CD4-positive, alpha-beta T cell (primary cell): Measurements from ENCODE around the gene ELF2. TPM values are rescaled to one million over a fixed set of nuclear protein-coding genes. Genes with fewer than 3 reads are reported as not detected.
"Not testable (repeated sequence)": the region's sequence is repeated elsewhere in the genome, so short reads cannot be mapped to it uniquely, and the experiment has no call there.

Source experiments
- ATAC-seq: fragments of 200-7000 bp; cut with Tn5 transposase; one replicate; pipeline ENCODE4 v1.10.0; 2022; ENCODE audit warnings: mild to moderate bottlenecking; ENCODE audit not compliant: poor library complexity
- CTCF ChIA-PET: fragments of 350-600 bp; sonication (Branson Sonifier 250); formaldehyde crosslinking; loops from one replicate; lab custom pipeline; 2021; ENCODE audit warnings: antibody characterized with exemption, inconsistent platforms; lab: Charles Lee
- POLR2A ChIA-PET: fragments of 350-600 bp; sonication (Branson Sonifier 250); formaldehyde crosslinking; loops from one replicate; lab custom pipeline; 2021; ENCODE audit warnings: antibody characterized with exemption, inconsistent platforms; lab: Charles Lee
- DNase-seq, 14 experiments: peaks; one replicate each; pipeline ENCODE4 v3.0.0-alpha.2; 2013 to 2020; ENCODE audit warnings: mixed read lengths in 2 of 14
- H3K27ac ChIP-seq, 2 donors: one replicate each; pipeline versions ENCODE4 v1.5.1 to v1.7.0; 2013; ENCODE audit warnings: low read length in 2 of 2, low read depth in 1 of 2, mild to moderate bottlenecking in 1 of 2
- H3K27me3 ChIP-seq, 2 experiments: 1 replicate in 1 of 2; 2 replicates in 1 of 2; pipeline versions ENCODE4 v1.6.1 to v1.7.0; 2013; ENCODE audit warnings: low read length in 2 of 2, control low read depth in 1 of 2, mild to moderate bottlenecking in 1 of 2, moderate library complexity in 1 of 2; ENCODE audit not compliant: insufficient read depth in 2 of 2, control insufficient read depth in 1 of 2
- H3K36me3 ChIP-seq: one replicate; pipeline ENCODE4 v1.6.1; 2013; ENCODE audit warnings: low read length, control low read depth; ENCODE audit not compliant: insufficient read depth
- H3K4me1 ChIP-seq: one replicate; pipeline ENCODE4 v1.6.1; 2013; ENCODE audit warnings: low read length, control low read depth; ENCODE audit not compliant: insufficient read depth
- H3K4me3 ChIP-seq: one replicate; pipeline ENCODE4 v1.5.1; 2013; ENCODE audit warnings: mild to moderate bottlenecking, low read length, moderate library complexity
- H3K9me3 ChIP-seq, 2 experiments: 1 replicate in 1 of 2; 2 replicates in 1 of 2; pipeline versions ENCODE4 v1.6.1 to v1.7.0; 2013; ENCODE audit warnings: low read length in 2 of 2, mild to moderate bottlenecking in 2 of 2, control low read depth in 1 of 2, moderate library complexity in 1 of 2; ENCODE audit not compliant: control insufficient read depth in 1 of 2, insufficient read depth in 1 of 2
- H3K27ac Mint-ChIP-seq: one replicate; pipeline ENCODE4 v1.8.0; 2020; ENCODE audit warnings: mixed read lengths
- H3K27me3 Mint-ChIP-seq: one replicate; pipeline ENCODE4 v1.8.0; 2021; ENCODE audit warnings: mixed read lengths
- H3K36me3 Mint-ChIP-seq: one replicate; pipeline ENCODE4 v1.8.0; 2021; ENCODE audit warnings: low read depth, mixed read lengths
- H3K4me1 Mint-ChIP-seq: one replicate; pipeline ENCODE4 v1.8.0; 2021; ENCODE audit warnings: low read depth, mixed read lengths
- H3K4me3 Mint-ChIP-seq: one replicate; pipeline ENCODE4 v1.8.0; 2020; ENCODE audit warnings: mild to moderate bottlenecking, mixed read lengths
- H3K9me3 Mint-ChIP-seq: one replicate; pipeline ENCODE4 v1.8.0; 2020; ENCODE audit warnings: mixed read lengths
- intact Hi-C, 2 experiments: fragments of 100-400 bp; cut with DNase I in 1 of 2; cut with micrococcal nuclease in 1 of 2; formaldehyde crosslinking; loops; one replicate each; pipeline versions ENCODE4 v1.15.1 to v1.9.0; 2023 to 2025; cut with DNase I, micrococcal nuclease
- total RNA-seq, 174 experiments: library from RNA in 2 of 174; stranded (reverse) in 2 of 174; gene quantifications; one replicate each; pipeline ENCODE4 v1.2.3 and lab custom pipeline; 2021 to 2026
- TF ChIP-seq, protein P1 (sequence below): fragments of 200-600 bp; IDR thresholded peaks from one replicate; pipeline ENCODE4 v1.8.0; 2022; ENCODE audit warnings: antibody characterized with exemption, mild to moderate bottlenecking

Gene ELF2
- total RNA-seq, 2 experiments from 2014 or later = 83.3 to 84.1 TPM

DNA sequence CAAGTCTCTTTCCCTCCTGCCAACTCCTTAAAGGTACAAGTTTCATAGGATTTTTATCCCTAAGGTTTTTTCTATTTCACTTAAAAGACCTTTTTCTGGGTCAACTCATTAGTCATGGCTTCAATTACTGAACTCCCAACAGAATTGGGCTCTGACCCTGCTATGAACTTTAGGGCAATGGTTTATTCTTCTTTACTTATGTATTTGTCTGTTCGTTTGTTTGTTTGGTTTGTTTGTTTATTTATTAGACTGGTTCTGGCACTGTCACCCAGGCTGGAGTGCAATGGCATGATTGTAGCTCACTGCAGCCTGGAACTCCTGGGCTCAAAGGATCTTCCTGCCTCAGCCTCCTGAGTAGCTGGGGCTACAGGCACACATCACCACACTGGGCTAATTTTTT, 167.3 kb downstream of the ELF2 start:
- intact Hi-C loops = loop anchor here in 1 of 2 experiments (5.0 to 10.0 kb wide), 2 partner anchors 448 to 1515 kb away; partner anchors contain the start of gene ELMOD2
- Histone ChIP-seq H3K27ac (no peak overlapping the region), H3K4me1 (peaks cover 3% of the 10 kb centered on the region), H3K9me3 (peaks cover 0 to 3% of the 10 kb centered on the region in 2 experiments), H3K36me3 (no peaks in the 10 kb centered on the region), H3K27me3 (no peaks in the 10 kb centered on the region), H3K4me3 (no peak overlapping the region)
- no peak overlapping the region for H3K27ac Mint-ChIP-seq
- no peaks in the 10 kb centered on the region for H3K9me3 Mint-ChIP-seq
- H3K4me1 Mint-ChIP-seq = peaks cover 2% of the 10 kb centered on the region
- TF ChIP-seq, protein P1, sequence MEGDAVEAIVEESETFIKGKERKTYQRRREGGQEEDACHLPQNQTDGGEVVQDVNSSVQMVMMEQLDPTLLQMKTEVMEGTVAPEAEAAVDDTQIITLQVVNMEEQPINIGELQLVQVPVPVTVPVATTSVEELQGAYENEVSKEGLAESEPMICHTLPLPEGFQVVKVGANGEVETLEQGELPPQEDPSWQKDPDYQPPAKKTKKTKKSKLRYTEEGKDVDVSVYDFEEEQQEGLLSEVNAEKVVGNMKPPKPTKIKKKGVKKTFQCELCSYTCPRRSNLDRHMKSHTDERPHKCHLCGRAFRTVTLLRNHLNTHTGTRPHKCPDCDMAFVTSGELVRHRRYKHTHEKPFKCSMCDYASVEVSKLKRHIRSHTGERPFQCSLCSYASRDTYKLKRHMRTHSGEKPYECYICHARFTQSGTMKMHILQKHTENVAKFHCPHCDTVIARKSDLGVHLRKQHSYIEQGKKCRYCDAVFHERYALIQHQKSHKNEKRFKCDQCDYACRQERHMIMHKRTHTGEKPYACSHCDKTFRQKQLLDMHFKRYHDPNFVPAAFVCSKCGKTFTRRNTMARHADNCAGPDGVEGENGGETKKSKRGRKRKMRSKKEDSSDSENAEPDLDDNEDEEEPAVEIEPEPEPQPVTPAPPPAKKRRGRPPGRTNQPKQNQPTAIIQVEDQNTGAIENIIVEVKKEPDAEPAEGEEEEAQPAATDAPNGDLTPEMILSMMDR = no peak
- ATAC-seq (no peak), DNase-seq (no peak)
- H3K27me3 Mint-ChIP-seq = no peaks in the 10 kb centered on the region
- no peaks in the 10 kb centered on the region for H3K36me3 Mint-ChIP-seq
- CTCF ChIA-PET = no interaction called here
- no peak overlapping the region for H3K4me3 Mint-ChIP-seq
- POLR2A ChIA-PET = no interaction called here

DNA sequence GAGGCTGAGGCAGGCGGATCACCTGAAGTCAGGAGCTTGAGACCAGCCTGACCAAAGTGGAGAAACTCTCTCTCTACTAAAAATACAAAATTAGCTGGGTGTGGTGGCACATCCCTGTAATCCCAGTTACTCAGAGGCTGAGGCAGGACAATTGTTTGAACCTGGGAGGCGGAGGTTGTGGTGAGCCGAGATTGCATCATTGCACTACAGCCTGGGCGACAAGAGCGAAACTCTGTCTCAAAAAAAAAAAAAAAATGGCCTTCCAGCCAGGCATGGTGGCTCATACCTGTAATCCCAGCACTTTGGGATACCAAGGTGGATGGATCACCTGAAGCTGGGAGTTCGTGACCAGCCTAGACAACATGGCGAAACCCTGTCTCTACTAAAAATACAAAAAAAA, 168.7 kb downstream of the ELF2 start:
- intact Hi-C loops, POLR2A ChIA-PET, H3K4me3 ChIP-seq, H3K4me1 Mint-ChIP-seq, H3K27ac Mint-ChIP-seq, H3K27me3 Mint-ChIP-seq, DNase-seq, ATAC-seq, H3K4me3 Mint-ChIP-seq, H3K4me1 ChIP-seq, H3K9me3 Mint-ChIP-seq, H3K9me3 ChIP-seq, H3K27ac ChIP-seq, H3K36me3 Mint-ChIP-seq, CTCF ChIA-PET, H3K36me3 ChIP-seq, H3K27me3 ChIP-seq: not testable (repeated sequence)

DNA sequence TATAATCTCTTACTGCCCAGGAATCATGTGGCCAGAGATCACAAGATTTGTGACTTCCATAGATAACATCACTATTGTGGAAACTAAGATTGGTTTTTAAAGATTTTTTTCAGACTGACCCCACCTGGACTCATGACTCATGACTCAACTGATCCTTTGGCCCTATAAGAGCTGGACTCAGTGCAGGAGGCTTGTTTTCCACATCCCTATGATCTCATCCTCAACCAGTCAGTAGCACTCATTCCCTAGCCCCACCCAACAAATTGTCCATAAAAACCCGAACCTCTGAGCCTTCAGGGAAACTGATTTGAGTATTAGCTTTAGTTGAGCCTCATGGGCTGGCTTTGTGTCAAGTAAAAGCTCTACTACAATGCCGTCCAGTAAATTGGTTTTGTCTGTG, 169.4 kb downstream of the ELF2 start:
- DNase-seq = no peak
- H3K27ac ChIP-seq = no peak overlapping the region
- CTCF ChIA-PET = no interaction called here
- Mint-ChIP-seq H3K4me3 (no peak overlapping the region), H3K36me3 (no peaks in the 10 kb centered on the region), H3K4me1 (no peaks in the 10 kb centered on the region), H3K27me3 (no peaks in the 10 kb centered on the region), H3K9me3 (no peaks in the 10 kb centered on the region), H3K27ac (no peak overlapping the region)
- no peak for ATAC-seq
- peaks cover 0 to 3% of the 10 kb centered on the region in 2 experiments for H3K9me3 ChIP-seq
- no peaks in the 10 kb centered on the region for H3K36me3 ChIP-seq
- no peaks in the 10 kb centered on the region for H3K4me1 ChIP-seq
- POLR2A ChIA-PET = interaction anchor here (0.7 kb wide), 1 partner anchor 13 kb away, joined by 3 read pairs; no protein-coding TSS in a partner anchor
- intact Hi-C loops = no loop called here
- TF ChIP-seq, protein P1 = no peak
- H3K4me3 ChIP-seq = no peak overlapping the region
- H3K27me3 ChIP-seq = no peaks in the 10 kb centered on the region

Other genes with a start within 250 kb of the ELF2 start
- gene NOCT, start 161.4 kb downstream of the ELF2 start, total RNA-seq = 10 to 100 TPM; 13.7 to 15.8 TPM
- gene MGARP, start 103.0 kb upstream of the ELF2 start, total RNA-seq = not detected
- 10 to 100 TPM; 54.2 to 57.1 TPM for gene NAA15, start 124.3 kb upstream of the ELF2 start, total RNA-seq
- gene NDUFC1, start 125.3 kb upstream of the ELF2 start, total RNA-seq = 10 to 100 TPM; 23.3 to 26.4 TPM